Fibroblast of skin of back (primary cell): ENCODE data around the gene CFAP61.

ENCODE experiments used
- DNase-seq: peaks from one replicate; pipeline ENCODE4 v3.0.0-alpha.2; 2013

Gene CFAP61

GRCh38 chr20:20368418-20369249 lies 316.3 kb downstream of the CFAP61 start:
- no peak for DNase-seq

GRCh38 chr20:20369250-20370093 lies 317.1 kb downstream of the CFAP61 start:
- no peak for DNase-seq

GRCh38 chr20:20370094-20370575 lies 317.8 kb downstream of the CFAP61 start:
- no peak for DNase-seq

- DNase-seq: no peak
These were observed 318.8 kb downstream of the CFAP61 start for GRCh38 chr20:20371083-20371482.

- DNase-seq: no peak
These were observed 319.3 kb downstream of the CFAP61 start for GRCh38 chr20:20371681-20372080.

GRCh38 chr20:20373091-20373571 lies 320.8 kb downstream of the CFAP61 start:
- peak; percentile 66 for DNase-seq

- DNase-seq: no peak
These were observed 323.5 kb downstream of the CFAP61 start for GRCh38 chr20:20375862-20376261.

- DNase-seq: no peak
These were observed 333.9 kb downstream of the CFAP61 start for GRCh38 chr20:20386192-20386591.

- DNase-seq: no peak
These were observed 338.1 kb downstream of the CFAP61 start for GRCh38 chr20:20390393-20390792.

GRCh38 chr20:20391115-20391514 lies 338.8 kb downstream of the CFAP61 start:
- DNase-seq: no peak

- DNase-seq: no peak
These were observed 339.4 kb downstream of the CFAP61 start for GRCh38 chr20:20391766-20392165.

- peak; percentile 22 for DNase-seq
These were observed 341.1 kb downstream of the CFAP61 start for GRCh38 chr20:20393207-20394120.

- DNase-seq: no peak
These were observed 342.8 kb downstream of the CFAP61 start for GRCh38 chr20:20395087-20395486.

- no peak for DNase-seq
These were observed 343.7 kb downstream of the CFAP61 start for GRCh38 chr20:20395903-20396568.

GRCh38 chr20:20396794-20397193 lies 344.5 kb downstream of the CFAP61 start:
- no peak for DNase-seq

- DNase-seq: no peak
These were observed 345.8 kb downstream of the CFAP61 start for GRCh38 chr20:20398123-20398522.

- DNase-seq: no peak
These were observed 347.5 kb downstream of the CFAP61 start for GRCh38 chr20:20399531-20400500.

- DNase-seq: no peak
These were observed 349.7 kb downstream of the CFAP61 start for GRCh38 chr20:20401991-20402390.

GRCh38 chr20:20404633-20405032 lies 352.3 kb downstream of the CFAP61 start:
- DNase-seq: no peak

- DNase-seq: no peak
These were observed 353.3 kb downstream of the CFAP61 start for GRCh38 chr20:20405623-20406022.
